NCI-H69 (cell line): ENCODE results near the gene RXYLT1.
"Not testable (repeated sequence)": the region's sequence is repeated elsewhere in the genome, so short reads cannot be mapped to it uniquely, and the experiment has no call there.

Experiments used
- DNase-seq: peaks from one replicate; lab custom pipeline; 2025; lab: John Stamatoyannopoulos, UW

The RXYLT1 gene

DNA sequence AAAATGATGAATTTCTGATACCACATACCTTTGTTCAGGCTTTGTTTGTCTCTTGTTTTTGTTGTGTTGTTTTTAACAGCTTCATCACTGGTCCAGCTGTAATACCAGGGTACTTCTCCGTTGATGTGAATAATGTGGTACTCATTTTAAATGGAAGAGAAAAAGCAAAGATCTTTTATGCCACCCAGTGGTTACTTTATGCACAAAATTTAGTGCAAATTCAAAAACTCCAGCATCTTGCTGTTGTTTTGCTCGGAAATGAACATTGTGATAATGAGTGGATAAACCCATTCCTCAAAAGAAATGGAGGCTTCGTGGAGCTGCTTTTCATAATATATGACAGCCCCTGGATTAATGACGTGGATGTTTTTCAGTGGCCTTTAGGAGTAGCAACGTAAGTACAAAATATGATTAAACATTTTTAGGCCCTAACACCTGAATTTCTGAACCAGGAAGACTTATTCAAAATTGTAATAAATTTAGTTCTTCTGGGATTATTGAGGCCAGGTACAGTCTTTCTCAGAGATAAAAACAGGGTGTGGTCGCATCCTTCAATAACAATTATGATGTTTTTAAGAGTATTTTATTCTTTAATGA, 22.4 kb downstream of the RXYLT1 start:
- DNase-seq, result peak; percentile 76

- no peak for DNase-seq
Observed at GRCh38 chr12:63804746-63805145, 25.0 kb downstream of the RXYLT1 start.

DNA sequence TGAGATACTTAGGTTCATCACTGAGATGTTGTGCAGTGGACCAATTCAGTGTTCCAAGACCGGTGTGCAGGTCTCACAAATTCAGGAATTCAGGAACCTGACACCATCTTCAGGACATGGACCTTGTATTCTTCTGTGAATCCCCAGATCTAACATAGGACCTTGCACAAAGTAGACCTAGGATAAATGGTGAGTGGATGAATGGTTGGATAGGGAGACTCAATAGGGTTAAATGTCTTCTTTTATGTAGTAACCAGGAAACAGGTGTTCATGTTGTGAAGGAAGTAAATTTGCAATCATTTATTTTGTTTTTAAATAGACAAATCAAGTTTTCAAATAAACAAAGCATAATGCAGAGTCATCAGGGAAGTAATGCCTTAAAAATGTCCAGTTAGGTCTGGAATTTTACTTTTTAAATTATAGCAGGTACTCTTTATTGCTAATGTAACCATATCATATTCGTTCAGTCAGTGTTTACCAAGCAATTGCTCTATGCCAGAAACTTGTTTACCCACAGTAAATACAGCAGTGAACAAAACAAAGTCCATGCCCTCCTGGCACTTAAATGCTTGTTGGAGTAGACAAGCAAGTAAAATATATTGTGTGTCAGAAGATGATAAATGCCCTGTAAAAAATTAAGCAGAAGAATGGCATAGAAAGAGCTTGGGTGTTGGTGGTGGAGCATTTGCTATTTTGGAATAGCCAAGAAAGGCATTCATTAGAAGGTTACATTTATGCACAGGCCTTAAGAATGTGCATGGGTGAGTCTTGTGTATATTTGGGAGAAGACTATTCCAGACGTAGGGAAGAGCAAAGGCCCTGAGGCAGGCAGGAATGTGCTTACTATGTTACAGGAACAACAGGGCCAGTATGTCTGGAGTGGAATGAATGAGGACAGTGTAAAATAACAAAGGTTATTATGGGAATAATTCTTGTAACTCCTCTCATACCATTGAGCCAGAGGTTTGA, 26.3 kb downstream of the RXYLT1 start:
- peak; percentile 97 for DNase-seq

DNA sequence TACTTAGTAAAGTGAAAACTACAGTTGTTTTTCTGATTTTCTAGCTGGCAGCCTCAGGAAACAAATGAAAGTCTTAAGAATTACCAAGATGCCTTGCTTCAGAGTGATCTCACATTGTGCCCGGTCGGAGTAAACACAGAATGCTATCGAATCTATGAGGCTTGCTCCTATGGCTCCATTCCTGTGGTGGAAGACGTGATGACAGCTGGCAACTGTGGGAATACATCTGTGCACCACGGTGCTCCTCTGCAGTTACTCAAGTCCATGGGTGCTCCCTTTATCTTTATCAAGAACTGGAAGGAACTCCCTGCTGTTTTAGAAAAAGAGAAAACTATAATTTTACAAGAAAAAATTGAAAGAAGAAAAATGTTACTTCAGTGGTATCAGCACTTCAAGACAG, 28.9 kb downstream of the RXYLT1 start:
- DNase-seq, result no peak

- DNase-seq, result no peak
Observed at GRCh38 chr12:63809566-63809965, 29.9 kb downstream of the RXYLT1 start.

GRCh38 chr12:63811334-63811733, 31.6 kb downstream of the RXYLT1 start:
- DNase-seq, result no peak

DNA sequence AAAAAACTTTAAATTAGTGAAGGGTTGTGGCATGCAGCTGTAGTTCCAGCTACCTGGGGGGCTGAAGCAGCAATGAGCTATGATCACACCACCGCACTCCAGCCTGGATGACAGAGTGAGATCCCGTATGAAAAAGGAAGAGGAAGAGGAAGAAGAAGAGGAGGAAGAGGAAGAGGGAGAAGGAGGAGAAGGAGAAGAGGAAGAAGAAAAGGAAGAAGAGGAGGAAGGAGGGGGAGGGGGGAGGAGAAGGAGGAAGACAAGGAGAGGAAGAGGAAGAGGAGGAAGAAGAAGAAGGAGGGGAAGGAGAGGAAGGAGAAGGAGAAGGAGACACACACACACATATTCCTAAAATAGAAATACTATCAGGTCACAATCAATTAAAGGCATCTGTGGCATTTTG, 32.0 kb downstream of the RXYLT1 start:
- no peak for DNase-seq

- DNase-seq, result peak; percentile 87
Observed at GRCh38 chr12:63814146-63814772, 34.5 kb downstream of the RXYLT1 start.

- no peak for DNase-seq
Observed at GRCh38 chr12:63815482-63815852, 35.8 kb downstream of the RXYLT1 start.

- no peak for DNase-seq
Observed at GRCh38 chr12:63816031-63816430, 36.3 kb downstream of the RXYLT1 start.

DNA sequence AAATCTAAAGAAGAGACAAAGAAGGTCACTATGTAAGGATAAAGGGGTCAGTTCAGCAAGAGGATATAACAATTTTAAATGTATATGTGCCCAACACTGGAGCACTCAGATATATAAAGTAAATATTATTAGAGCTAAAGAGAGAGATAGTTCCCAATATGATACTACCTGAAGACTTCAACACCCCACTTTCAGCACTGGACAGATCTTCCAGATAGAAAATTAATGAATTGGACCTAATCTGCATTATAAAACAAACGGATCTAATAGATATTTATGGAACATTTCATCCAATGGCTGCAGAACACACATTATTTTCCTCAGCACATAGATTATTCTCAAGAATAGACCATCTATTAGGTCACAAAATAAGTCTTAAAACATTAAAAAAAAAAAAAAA, 40.7 kb downstream of the RXYLT1 start:
- no peak for DNase-seq

GRCh38 chr12:63821781-63822251, 42.1 kb downstream of the RXYLT1 start:
- DNase-seq, result no peak

DNA sequence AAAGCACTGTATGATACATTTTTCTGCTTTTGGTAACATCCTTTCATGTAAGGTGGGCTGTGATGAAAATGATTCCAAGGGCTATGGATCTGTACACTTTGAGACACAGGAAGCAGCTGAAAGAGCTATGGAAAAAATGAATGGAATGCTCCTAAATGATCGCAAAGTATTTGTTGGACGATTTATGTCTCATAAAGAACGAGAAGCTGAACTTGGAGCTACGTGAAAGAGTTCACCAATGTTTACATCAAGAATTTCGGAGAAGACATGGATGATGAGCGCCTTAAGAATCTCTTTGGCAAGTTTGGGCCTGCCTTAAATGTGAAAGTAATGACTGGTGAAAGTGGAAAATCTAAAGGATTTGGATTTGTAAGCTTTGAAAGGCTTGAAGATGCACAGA, 42.6 kb downstream of the RXYLT1 start:
- no peak for DNase-seq

GRCh38 chr12:63823040-63823439, 43.3 kb downstream of the RXYLT1 start:
- no peak for DNase-seq

GRCh38 chr12:63826006-63826585, 46.4 kb downstream of the RXYLT1 start:
- DNase-seq, result peak; percentile 73

DNA sequence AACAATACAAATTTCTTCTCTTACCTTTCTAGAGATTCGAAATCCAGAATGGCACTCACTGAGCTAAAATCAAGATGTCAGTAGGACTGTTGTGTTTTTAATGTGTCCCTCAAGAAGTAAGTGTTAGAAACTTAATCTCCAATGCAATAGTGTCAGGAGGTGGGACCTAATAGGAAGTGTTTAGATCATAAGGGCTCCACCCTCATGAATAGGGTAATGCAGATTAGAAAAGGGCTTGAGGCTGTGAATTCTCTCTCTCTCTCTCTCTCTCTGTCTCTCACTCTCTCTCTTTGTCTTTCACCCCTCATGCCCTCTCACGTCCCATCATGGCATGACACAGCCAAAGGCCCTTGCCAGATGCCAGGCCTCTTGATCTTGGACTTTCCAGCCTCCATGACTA, 49.2 kb downstream of the RXYLT1 start:
- DNase-seq, result no peak

GRCh38 chr12:63836046-63836445, 56.3 kb downstream of the RXYLT1 start:
- DNase-seq, result no peak

GRCh38 chr12:63836936-63837335, 57.2 kb downstream of the RXYLT1 start:
- peak; percentile 35 for DNase-seq

- DNase-seq, result no peak
Observed at GRCh38 chr12:63838411-63838810, 58.7 kb downstream of the RXYLT1 start.

DNA sequence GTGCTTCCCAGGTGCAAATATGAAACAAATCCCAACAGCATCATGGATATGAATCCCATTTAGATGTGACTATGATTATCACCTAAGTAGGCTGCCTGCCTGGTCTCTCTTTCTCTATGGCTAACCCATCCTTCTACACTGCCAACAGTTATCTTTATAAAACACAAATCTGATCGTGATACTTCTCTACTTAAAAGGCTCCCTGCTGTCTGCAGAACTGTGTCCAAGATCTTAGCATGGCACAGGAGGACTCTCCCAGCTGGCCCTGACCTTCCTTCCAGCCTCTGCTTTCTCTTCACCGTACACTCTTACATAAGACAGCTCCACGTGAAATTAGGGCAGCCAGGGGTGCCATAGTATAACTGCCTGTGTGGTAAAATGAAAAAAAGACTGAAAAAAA, 61.3 kb downstream of the RXYLT1 start:
- DNase-seq, result peak; percentile 23

DNA sequence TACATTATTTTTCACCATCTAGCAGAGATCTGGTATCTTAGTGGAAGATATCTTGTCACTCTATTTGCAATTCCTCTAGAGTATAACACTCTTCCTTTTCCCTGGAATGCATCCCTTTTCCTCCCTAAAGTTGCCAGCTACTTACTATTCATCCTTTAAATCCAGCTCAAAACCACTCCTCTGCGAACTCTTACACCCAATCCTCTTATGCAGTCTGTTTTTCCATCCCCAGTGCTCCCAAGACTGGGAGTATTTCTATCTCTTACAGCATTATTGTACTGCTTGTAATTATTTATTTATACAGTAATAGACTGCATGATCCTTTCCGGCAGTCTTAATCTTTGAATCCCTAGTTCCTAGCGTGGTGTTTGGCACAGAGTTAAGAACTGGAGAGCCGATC, 61.9 kb downstream of the RXYLT1 start:
- DNase-seq, result peak; percentile 39

DNA sequence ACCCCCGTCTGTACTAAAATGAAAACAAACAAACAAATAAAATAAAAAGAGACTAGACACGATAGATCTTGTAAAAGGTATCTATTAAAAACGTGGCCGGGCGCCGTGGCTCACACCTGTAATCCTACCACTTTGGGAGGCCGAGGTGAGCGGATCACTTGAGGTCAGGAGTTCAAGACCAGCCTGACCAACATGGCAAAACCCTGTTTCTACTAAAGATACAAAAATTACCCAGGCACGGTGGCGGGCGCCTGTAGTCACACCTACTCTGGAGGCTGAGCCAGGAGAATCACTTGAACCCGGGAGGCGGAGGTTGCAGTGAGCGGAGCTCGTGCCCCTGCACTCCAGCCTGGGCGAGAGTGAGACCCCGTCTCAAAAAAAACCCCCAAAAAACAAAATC, 63.0 kb downstream of the RXYLT1 start:
- DNase-seq, result not testable (repeated sequence)
